C4-2B (cell line): Measurements from ENCODE around the gene MYH11.
"Not testable (repeated sequence)": the region's sequence is repeated elsewhere in the genome, so short reads cannot be mapped to it uniquely, and the experiment has no call there.

ENCODE experiments used
- H3K27ac ChIP-seq: fragments of 450-650 bp; 2 replicates; pipeline ENCODE4 v1.5.1; 2017
- ZFX ChIP-seq: fragments of 450-650 bp; IDR thresholded peaks from 2 replicates; pipeline ENCODE4 v1.6.1; 2017
- TF ChIP-seq, protein P1 (sequence below): fragments of 450-650 bp; conservative IDR thresholded peaks from 2 replicates; pipeline ENCODE4 v1.5.1; 2017; ENCODE audit warnings: mild to moderate bottlenecking

MYH11 gene

DNA sequence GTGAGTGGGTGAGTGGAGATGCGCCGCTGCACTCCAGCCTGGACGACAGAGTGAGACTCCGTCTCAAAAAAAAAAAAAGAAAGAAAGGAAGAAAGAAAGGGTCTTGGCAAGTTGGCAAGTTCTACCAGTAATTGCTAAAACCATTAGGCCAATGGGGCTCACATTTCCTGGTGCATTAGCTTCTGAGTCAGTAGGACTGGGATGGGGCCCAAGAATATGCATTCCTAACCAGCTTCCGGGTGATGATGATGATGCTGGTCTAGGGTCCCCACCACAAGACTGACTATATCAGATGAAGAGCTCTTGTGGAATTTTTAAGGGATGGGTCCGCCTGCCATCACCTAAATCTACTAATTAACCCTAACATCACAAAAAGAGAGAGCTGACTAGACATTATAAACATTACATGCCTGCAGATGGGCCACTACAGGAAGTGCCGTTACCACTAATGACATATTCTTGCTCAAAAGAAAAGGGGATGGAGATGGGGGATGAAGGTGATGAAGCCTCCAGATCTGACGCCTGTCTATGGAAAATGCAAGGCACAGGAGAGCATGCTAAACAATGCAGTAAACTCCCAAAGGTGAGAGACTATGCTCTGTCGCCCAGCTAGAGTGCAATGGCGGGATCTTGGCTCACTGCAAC is 13.1 kb downstream of the MYH11 start:
- H3K27ac ChIP-seq, result no peak overlapping the region
- TF ChIP-seq, protein P1, sequence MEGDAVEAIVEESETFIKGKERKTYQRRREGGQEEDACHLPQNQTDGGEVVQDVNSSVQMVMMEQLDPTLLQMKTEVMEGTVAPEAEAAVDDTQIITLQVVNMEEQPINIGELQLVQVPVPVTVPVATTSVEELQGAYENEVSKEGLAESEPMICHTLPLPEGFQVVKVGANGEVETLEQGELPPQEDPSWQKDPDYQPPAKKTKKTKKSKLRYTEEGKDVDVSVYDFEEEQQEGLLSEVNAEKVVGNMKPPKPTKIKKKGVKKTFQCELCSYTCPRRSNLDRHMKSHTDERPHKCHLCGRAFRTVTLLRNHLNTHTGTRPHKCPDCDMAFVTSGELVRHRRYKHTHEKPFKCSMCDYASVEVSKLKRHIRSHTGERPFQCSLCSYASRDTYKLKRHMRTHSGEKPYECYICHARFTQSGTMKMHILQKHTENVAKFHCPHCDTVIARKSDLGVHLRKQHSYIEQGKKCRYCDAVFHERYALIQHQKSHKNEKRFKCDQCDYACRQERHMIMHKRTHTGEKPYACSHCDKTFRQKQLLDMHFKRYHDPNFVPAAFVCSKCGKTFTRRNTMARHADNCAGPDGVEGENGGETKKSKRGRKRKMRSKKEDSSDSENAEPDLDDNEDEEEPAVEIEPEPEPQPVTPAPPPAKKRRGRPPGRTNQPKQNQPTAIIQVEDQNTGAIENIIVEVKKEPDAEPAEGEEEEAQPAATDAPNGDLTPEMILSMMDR, result no peak
- TF ChIP-seq ZFX, result no peak

DNA sequence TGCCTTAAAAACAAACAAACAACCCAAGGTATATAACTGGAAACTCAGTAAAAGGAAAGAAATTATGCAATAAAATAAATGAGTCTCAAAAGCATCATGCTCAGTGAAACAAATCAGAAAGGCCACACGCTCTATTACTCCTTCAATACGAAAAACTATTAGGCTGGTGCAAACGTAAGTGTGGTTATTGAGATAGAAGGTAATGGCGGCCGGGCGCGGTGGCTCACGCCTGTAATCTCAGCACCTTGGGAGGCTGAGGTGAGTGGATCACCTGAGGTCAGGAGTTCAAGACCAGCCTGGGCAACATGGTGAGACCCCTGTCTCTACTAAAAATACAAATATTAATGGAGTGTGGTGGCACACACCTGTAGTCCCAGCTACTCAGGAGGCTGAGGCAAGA is 17.6 kb downstream of the MYH11 start:
- H3K27ac ChIP-seq, result not testable (repeated sequence)

DNA sequence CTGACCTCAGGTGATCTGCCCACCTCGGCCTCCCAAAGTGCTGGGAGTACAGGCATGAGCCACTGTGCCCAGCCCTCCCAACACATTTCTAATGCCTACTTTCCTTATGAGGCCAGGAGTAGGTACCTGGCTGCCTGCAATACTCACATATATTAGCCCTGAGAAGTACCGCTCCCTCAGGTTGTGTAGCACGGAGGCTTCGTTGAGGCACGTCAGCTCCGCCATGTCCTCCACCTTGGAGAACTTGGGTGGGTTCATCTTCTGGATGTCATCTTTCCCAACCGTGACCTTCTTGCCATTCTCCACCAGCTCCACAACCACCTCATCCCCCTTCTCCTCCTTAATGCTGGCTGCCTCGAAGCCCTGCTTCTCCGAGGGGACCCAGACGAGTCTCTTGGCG is 19.1 kb downstream of the MYH11 start:
- no peak for TF ChIP-seq ZFX
- TF ChIP-seq, protein P1, result no peak
- no peak overlapping the region for H3K27ac ChIP-seq

DNA sequence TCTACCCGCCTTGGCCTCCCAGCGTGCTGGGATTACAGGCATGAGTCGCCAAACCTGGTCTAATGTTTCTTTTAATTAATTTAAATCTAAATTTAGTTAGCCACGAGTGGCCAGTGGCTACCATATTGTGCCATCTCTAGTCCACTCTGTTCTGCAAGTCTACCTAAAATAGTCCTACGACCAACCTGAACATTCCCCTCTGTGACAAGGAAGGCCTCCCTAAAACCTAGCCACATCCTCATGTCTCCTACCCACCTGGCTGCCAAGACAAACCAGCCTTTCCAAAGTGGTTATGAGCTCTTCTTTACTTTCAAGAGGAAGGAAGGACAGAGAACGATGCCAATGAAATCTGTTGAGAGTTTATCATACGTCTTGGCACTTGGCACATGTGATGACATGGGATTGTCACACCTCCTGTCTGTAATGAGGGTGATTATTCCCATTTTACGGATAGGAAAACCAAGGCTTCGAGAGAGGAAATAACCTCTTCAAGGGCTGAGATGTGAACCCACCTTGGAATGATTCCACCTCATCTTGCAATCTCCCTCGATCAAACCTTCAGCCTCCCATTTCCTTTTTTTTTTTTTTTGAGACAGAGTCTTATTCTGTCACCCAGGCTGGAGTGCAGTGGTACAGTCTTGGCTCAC is 19.7 kb downstream of the MYH11 start:
- H3K27ac ChIP-seq, result no peak overlapping the region
- TF ChIP-seq ZFX, result no peak
- TF ChIP-seq, protein P1, result no peak

- no peak for TF ChIP-seq ZFX
- TF ChIP-seq, protein P1, result no peak
Observed at GRCh38 chr16:15836074-15836473, 20.8 kb downstream of the MYH11 start.

GRCh38 chr16:15835136-15835878 is 21.5 kb downstream of the MYH11 start:
- H3K27ac ChIP-seq, result no peak overlapping the region
- no peak for TF ChIP-seq ZFX
- TF ChIP-seq, protein P1, result no peak

More at GRCh38 chr16:15836074-15836473, 20.8 kb downstream of the MYH11 start:
- H3K27ac ChIP-seq, result no peak overlapping the region

GRCh38 chr16:15834502-15834901 is 22.3 kb downstream of the MYH11 start:
- H3K27ac ChIP-seq, result no peak overlapping the region
- no peak for TF ChIP-seq ZFX

- H3K27ac ChIP-seq, result no peak overlapping the region
- TF ChIP-seq, protein P1, result no peak
- no peak for TF ChIP-seq ZFX
Observed at GRCh38 chr16:15833541-15833940, 23.3 kb downstream of the MYH11 start.
